ENCODE data around the gene ASB3.

DNA sequence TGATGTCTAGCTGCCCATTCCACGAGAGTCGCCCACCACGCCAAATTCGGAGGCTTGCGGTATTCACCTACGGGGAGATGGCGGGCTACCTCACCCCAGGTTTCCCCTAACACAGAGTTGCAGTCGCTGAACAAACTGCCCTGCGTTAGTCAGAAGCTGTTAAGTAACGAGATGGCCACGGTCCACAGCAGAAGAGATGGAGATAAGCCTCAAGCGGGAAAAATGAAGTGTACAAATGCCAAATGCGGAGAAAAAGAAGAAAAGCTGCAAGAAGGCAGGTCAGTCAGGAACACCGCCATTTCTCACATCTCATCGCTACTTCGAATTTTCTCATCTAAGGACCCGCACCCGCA, 425 bp downstream of the ASB3 start:
- TF ChIP-seq, protein P1, sequence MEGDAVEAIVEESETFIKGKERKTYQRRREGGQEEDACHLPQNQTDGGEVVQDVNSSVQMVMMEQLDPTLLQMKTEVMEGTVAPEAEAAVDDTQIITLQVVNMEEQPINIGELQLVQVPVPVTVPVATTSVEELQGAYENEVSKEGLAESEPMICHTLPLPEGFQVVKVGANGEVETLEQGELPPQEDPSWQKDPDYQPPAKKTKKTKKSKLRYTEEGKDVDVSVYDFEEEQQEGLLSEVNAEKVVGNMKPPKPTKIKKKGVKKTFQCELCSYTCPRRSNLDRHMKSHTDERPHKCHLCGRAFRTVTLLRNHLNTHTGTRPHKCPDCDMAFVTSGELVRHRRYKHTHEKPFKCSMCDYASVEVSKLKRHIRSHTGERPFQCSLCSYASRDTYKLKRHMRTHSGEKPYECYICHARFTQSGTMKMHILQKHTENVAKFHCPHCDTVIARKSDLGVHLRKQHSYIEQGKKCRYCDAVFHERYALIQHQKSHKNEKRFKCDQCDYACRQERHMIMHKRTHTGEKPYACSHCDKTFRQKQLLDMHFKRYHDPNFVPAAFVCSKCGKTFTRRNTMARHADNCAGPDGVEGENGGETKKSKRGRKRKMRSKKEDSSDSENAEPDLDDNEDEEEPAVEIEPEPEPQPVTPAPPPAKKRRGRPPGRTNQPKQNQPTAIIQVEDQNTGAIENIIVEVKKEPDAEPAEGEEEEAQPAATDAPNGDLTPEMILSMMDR (IDR thresholded peaks at IDR 0.05), result no peak
- no peak for TF ChIP-seq POLR2A (IDR thresholded peaks at IDR 0.05)

Measured in thyroid gland (tissue), 4 donors.